Cardiac ventricle fibroblast (primary cell): ENCODE results near the gene MYO6. TPM values are rescaled to one million over a fixed set of nuclear protein-coding genes. Genes with fewer than 3 reads are reported as not detected.

Source experiments
- total RNA-seq: library from RNA; depleted of rRNA; stranded (reverse); fragments of >200 nt; gene quantifications from 2 replicates; pipeline ENCODE4 v1.2.3, GENCODE V29; 2015

Gene MYO6
- 7.0 and 8.4 TPM in 2 replicates for total RNA-seq

GRCh38 chr6:75748743-75749538 is at the start of gene MYO6:
TSS of gene MYO6 (plus strand) at chr6:75749239. CDS start at chr6:75817548, 68,309 bp downstream.

Other genes with a start within 250 kb of the MYO6 start
- 44.1 and 47.1 TPM in 2 replicates for gene SENP6, start 147.4 kb upstream of the MYO6 start, total RNA-seq